Fibroblast of skin of right biceps (primary cell): ENCODE results near the gene MYL7.

ENCODE experiments used
- DNase-seq: peaks from one replicate; pipeline ENCODE4 v3.0.0-alpha.2; 2013

MYL7 gene

DNA sequence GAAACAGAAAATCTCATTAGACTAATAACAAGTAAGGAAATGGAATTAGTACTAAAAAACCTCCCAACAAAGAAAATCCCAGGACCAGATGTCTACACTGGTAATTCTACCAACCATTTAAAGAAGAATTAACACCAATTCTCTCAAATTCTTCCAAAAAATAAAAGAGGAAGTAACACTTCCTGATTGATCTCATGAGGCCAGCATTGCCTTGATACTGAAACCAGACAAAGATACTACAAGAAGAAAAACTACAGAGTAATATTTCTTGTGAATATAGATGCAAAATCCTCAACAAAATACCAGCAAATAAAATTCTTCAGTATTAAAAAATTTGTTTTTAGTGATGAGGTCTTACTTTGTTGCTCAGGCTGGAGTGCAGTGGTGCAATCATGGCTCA is 26.8 kb upstream of the MYL7 start:
- no peak for DNase-seq

DNA sequence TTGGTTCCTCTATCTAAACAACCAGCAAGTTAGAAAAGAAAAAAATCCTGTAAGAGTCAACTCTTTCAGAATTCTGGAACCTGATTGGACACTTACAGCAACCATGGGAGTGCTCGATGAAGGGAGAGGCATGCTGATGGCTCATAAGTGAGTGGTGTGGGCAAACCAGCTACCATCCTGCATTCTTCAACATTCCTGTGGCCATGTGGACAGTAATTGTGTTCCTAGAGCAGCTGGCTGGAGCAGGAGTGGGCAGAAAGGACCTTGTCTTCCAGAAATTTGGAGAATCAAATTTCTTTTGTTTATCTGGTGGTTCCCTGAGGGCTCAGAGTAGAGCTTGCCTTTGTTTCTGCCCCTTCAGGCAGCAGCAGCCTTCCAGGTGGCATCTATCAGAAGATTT is 22.5 kb upstream of the MYL7 start:
- peak; percentile 79 for DNase-seq

DNA sequence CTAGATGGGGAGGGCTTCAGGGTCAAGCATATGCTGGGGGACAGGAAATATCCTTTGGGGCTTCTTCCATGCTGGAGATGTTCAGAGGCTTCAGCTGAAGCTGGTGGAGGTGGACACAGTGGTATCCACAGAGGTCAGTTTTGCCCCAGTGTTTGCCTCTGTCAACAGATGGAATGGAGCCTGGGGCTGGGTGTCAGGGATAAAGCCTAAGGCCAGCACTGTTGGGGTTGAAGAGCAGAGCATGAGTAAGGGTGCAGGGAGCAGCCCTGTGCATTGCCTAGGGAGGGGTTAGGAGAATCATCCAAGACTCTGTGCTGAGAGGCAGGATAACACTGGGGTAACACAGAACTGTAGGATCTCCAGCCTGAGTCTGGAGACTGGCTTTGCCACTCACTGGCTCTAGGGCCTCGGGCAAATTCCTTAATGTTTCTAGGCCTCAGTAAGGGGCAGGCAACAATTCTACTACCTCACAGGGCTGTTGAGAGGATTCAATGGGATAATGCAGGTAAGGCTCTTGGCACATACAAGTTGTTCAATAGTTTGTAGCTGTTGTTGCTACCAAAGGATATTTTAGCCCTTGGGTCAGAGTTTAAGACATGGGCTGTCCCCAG is 21.8 kb upstream of the MYL7 start:
- DNase-seq = no peak

DNA sequence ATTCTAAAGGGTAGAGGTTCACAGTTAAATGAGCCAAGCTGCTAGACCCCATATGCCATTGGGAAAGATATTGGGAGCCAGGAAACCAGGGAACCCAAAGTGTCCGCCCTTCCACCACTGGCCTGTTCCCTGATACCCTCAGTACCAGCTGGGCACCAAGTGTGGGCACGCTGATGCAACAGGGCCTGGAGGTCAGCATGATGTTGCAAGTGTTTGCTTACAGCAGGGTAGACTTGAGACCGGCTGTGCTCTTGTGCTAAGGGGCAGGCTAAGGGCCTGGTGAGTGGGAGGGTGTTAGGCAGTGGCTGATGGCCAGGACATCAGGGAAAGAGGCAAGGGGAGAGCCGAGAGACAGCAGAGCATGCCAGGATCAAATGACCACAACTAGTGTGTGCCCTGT is 21.0 kb upstream of the MYL7 start:
- DNase-seq = no peak

DNA sequence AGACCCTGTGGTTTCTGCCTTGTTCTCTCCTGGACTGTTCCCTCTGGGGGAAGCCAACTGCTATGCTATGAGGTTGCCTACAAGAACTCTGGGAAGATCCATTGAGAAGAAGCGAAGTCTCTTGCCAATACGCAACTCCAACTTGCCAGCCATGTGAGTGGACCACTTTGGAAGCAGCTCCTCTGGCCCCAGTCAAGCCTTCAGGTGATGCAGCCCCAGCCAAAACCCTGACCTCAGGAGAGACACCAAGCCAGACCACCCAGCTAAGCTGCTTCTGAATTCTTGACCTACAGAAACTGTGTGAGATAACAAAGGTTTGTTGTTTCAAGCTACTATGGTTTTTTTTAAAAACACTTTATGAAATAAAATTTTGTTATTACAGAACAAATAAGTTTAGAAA is 20.2 kb upstream of the MYL7 start:
- DNase-seq = no peak

DNA sequence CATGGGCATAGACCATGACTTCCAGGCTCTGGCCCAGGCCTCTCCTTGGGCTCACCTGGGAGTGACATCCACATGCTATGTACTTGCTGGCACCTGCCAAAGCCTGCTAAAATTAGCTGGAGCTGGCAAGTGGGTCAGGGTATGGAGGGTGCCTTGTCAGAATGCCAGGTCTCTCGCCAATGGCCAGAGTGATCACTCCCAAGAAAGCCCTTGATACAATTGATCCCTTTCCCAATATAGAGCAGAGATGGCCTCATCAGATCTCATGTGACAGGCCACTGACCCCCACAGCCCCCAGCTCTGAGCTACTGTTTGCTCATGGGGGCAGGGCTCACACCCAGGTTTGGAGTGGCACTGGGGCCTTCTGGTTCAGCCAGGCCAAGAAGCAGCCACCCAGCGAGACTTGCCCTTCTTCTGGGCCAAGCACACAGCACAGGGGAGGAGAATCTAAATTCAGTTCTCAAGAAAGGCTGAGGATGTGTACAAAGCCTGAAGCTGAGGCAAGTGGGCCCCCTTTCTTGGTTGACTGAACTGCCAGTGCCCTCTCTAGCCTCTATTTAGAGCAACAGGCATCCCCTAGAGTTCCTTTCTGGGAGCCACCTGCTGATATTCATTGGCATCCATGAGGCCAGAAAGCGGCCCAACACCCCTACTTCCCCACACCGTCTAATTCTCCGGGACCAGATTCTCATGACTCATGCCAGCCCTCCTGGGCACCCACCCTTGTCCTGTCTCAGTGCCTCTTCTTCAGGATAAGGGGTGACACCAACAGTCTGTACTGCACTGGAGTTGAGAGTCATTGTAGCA is 18.9 kb upstream of the MYL7 start:
- DNase-seq = no peak

DNA sequence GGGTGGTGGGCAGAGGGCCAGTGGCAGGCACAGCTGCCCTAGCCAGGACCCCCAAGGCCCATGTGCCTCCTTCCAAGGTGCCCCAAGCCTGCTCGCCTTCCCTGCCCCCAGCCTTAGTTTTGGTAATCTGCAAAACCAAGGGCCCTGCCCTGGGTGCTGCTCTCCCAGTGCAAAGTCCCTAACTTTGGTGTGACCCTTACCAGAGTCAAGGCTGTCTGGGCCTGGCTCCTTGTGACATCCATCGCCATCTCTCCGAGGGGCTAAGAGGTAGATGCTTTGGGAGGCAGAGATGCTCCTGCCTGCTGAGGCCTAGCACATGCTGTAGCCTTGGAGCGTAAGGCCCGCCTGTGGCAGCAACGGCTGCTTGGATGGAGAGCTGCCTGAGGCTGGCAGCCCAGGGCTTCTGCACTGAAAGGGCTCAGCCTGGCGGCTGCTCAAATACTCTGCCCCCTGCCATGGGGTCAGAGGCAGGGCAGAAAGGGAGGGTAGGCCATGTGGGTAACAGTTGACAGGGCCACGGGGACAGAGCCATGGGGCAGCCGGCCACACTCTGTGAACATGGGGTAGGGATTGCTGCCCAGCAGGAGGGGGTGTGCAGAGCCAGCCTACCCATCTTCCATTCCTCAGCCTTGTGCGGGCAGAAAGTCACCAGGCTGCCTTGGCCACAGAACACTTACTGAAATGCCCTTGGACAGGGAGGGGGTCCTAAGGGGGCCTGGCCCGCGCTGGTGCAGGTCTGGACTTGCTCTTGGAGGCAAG is 17.9 kb upstream of the MYL7 start:
- no peak for DNase-seq

DNA sequence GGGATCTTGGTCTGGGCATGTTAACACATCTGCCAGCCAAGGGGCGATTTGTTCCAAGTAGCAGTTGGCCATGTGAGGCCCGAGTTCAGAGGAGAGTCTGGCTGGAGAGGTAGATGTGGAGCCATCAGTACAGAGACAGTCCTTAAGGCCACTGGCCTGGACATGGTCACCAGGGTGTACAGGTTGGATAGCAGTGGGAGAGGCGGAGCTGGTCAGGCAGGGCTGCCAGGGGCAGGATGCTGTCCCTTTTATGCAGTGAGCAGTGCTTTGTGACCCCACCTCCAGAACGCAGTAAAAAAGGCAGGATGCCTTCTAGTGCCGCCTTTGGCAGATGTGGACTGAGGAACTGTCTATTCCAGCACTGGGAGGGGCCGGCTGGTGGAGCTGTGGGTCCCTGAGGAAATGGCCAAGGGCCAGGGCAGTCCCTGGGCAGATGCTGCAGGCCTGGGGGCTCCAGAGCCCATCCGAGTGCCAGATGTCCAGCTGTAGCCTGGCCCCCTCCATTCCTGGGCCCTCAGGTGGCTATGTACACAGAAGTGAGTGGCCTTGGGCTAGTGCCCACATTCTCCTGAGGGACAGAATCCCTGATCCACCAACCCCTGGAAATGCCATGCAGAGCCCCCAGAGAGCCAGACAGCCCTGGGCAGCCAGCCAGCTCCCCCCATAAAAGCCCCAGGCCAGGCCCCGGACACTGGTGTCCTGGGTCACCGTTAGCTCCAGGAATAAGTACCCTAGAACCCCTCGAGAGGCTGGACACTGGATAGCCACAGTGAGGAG is 17.2 kb upstream of the MYL7 start:
- no peak for DNase-seq

DNA sequence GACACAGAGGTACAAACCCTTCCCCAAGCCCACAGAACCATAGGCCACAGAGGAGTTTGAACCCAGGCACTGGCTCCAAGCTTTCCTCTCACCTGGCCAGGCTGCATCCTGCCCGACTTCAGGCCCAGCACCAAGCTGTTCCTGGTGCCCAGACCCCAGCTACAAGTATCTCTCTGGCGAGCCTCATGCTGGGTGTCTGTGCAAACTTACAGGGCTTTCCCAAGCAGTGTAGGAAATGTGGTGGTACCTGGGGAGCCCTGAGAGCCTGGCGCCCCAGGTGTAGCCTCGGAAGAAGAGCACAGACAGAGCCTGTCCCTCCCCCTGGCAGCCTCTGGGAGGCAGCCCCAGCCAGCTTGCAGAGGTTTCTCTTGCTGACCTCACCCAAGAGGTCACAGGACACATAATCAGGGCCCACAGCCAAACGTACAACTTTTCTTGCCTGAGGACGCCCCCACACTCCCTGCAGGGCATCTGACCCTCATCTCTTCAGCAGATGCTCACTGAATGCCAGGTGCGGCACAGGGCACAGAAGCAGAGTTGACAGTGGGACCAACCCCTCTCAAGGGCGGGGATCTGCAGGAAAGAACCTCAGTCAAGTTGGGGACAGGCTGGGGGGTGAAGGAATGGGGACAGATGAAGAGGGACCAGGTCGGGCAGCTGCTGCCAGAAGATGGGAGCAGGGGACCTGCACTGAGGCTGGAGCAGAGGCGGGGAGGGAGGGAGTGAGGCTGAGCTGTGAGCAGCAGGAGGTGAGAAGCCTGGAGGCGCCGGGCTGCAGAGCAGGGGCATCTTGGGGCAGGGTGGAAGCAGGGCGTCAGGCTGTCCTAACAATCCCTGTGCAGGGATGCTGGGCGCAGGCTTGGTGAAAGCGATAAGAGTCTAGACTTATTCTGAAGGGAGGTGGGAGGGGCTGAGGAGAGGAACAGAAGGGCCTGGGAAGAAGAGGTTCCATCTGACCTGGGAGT is 16.3 kb upstream of the MYL7 start:
- no peak for DNase-seq

DNA sequence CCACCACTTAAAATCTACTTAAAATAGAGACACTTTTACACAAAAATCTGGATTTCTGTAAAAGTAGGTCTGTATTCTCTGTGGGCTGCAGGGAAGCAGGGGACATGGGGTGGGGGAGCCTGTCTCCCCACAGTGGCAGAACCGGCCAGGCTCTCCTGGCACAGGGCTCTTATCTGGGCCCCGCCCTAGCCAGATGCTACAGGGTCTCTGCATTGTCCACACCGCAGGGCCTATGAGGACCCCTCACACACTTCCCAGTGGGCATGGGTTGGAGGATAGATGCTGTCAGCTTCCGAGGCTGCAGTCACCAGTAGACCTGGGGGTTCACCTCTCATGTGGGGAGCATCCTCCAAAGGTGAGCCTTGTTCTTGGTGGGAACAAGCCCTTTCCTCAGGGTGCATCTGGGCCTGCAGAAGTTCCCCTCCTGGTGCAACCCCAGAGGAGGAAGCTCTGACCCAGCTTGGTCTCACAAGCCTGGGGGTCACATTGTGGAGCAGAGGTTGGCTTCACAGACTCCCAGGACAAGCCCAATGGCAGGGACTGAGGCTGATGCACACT is 15.4 kb upstream of the MYL7 start:
- no peak for DNase-seq

DNA sequence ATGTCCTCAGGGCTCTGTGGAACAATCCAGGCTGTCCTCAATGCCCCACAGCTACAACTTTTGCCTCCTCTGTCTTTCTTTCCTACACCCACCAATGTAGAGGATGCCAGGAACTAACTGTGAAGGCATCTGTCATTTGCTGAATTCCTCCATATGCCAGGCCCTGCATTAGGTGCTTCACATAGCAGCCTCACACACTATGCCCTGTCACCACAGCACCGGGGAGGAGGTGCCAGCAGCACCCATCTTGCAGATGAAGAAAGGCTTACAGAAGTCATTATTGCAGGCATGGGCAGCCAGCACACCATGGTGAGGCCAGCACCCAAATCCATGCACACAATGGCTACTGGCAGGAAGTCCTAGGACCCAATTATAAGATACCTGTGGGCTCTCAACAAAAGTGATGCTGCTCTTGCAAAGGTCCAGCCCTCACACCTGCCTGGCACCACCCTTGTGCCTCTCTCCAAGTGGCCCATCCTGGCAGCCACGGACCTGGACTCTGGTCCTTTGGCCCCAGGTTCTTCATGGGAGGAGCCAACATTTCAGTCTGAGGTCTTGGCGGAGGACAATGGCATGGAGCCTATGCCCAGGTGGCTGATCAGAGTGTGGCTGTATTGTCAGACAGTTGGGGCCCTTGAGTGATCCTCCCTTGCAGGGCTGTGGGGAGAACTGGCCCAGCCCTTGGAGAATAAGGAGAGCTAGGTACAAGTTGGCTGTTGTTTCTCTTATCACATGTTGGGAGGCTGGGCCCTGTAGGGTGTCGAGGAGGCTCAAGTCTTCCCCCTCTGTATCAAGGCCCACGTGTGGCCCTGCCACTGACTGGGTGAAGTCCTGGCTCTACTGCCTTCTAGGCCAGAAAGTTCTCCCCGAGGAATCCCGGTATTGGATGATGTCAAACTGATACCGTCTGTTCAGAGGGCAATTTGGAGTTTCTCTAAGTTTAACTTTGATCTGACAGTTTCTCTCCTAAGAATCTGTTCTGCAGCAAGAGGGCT is 14.4 kb upstream of the MYL7 start:
- DNase-seq = no peak

DNA sequence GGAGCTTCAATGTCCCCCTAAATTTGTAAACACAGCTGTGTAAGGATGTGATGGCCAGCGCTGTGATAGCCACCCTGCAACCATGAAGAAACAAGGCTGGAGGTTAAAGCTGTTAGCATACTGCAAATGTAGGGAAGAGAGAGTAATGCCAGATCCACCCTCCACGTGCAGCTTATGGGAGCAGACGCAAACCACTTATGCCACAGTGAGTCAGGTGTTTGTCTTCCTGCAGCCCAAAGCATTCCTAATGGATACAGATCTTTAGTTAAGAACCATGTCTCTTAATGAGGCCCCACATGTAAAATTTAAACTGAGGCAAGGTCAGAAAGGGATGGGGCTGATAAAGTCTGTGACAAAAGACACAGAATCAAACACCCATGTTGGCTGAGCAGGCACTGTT is 13.6 kb upstream of the MYL7 start:
- DNase-seq = no peak

DNA sequence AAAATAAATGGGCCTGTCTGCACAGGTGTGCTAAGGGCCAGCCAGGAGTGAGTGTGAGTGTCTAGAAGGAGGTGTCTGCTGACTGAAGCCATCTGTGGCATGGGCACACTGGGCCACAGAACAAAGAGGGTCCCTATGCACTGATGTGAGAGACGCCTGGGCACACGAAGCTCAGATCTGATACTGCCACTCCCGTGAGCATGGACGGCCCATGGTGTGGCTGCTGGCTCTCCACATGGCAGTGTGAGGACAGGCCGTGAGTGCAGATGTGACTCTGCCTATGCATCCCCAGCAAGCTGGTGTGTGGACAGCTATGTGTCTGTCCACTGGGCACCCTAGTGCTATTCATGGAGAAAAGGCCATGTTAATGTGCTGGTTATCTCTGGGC is 12.8 kb upstream of the MYL7 start:
- DNase-seq = no peak

DNA sequence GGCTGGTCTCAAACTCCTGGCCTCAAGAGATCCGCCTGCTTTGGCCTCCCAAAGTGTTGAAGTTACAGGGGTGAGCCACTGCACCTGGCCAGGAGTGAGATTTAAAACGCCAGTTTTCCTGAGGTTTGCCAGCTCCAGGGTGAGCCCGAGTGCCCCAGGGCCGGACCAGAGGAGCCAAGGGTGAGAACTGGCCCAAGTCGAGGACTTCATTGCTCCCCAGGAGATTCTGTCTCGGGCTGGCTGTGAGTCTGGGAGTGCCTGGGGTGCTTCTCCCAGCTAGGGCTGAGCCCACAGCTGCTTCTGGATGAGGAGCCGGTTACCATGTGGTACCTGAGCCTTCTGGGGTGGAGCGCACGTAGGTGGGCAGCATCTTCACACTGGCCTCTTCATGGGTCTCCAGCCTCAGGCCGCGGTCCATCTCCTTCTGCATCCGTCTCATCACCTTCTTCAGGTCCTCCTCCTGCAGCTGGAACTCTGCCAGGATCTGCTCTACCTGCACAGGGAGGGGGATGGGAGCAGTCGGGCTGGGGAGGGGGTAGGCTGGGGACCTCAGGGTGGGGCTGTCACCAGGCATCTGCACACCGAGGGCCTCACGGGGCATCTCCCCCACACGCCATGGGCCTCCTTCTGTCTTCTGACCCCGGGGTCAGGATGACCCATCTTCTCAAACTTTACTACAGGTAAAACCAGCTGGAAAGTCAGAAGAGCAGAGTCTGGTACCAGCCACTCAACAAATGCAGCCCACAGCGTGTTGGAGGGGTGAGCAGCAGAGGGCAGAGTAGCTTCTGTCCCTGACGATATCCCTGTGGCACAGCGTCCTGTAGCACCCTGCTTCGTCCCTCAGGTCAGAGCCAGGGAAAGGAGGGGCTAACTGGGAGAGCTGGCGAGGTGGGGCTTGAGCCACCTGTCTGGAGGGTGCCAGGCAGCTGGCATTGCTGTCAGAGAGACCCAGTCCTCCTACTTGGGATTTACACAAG is 12.1 kb upstream of the MYL7 start:
- no peak for DNase-seq

DNA sequence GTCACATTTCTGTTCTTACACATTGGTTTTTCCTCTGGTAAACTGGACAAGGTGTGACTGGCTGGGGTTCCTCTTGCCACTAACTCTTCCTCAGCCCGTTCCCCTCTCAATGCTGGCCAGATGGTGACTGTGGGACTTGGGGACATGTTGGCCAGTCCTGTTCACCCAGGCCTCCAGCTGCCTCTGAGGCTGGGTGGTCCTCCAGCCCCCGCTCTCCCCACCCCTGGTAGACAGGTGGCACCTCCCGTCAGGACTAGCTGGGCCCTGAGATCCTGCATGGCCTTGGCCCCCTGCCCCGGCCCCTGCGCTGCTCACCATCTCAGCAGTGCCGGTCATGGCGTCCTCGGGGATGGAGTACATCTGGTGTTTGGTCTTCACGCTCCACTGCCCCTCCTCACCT is 10.8 kb upstream of the MYL7 start:
- no peak for DNase-seq

DNA sequence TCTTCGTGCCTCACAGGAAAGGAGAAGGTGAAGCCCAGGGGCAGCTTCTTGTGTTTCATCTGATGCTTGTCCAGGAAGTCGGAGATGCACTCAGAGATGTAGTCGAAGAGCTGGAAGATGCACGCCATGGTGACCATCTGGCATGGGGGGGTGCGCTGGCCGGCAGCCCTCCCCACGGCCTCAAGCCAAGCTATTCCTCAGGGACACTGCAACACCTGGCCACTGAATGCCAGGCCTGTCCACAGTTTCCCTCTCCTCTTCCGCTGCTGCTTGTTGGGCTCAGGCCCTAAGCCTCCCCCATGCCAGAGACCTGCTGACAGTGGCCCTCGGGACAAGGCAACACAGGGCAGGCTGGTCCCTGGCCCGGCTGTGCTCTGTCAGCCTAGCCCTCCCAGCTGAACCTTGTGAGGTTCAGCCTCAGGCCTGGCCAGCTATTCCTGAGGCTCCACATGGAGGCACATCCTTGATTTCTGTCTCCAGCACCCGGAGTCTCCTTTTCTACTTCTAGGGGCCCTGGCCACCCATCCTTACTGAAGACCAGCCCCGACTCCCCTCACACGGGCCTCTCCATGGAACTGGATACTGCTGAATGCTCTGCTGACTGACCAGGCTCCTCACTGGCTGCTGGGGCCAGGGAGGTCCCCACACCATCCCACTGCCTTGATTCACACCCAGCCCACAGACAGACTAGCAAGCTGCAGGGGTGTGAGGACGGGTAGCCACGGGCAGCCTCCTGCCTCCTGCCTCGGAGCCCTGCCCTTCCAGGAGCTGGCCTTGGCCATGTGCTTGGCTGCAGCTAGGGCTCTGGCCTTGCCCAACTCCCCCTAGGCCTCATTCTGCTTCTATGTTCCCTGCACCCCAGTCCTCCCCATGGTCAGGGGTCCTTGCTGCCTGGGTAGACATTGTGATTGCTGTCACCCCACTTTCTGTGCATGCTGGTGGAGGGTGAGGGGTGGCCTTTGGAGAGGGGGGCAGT is 10.1 kb upstream of the MYL7 start:
- DNase-seq = no peak

DNA sequence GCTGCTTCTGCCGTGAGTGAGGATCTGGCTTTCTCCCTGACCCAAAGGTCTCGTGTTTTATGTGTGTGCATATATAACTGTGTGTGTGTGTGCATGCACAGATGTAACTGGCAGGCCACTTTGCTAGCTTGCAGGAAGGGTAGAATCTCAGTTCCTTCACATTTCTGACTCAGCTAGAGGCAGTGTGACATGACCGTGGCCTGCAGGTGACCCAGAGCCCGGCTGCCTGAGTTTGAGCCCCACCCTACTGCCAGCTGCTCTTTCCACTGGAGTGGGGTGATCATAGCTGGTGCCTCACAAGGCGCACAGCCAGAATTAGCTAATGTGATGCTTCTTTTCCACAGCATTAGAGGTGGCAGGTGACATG is 9.3 kb upstream of the MYL7 start:
- no peak for DNase-seq
